HL-60 (cell line): ENCODE data around the gene PARVB.

Experiments used
- GABPA ChIP-seq: IDR thresholded peaks from 2 replicates; pipeline ENCODE4 v1.6.1; 2012; ENCODE audit warnings: low read depth
- POLR2AphosphoS5 ChIP-seq: IDR thresholded peaks from 2 replicates; pipeline ENCODE4 v1.6.1; 2012; ENCODE audit warnings: low read depth
- SPI1 ChIP-seq: IDR thresholded peaks from 2 replicates; pipeline ENCODE4 v1.6.1; 2012; ENCODE audit warnings: low read depth, mild to moderate bottlenecking, borderline replicate concordance
- TF ChIP-seq, protein P1 (sequence below): IDR thresholded peaks from one replicate; pipeline ENCODE4 v1.5.1; 2011; ENCODE audit warnings: low read length, control low read depth, inconsistent platforms; ENCODE audit not compliant: insufficient read depth
- TF ChIP-seq, protein P2 (sequence below): IDR thresholded peaks from 2 replicates; pipeline ENCODE4 v1.6.1; 2012; ENCODE audit warnings: low read depth; ENCODE audit not compliant: insufficient replicate concordance

DNA sequence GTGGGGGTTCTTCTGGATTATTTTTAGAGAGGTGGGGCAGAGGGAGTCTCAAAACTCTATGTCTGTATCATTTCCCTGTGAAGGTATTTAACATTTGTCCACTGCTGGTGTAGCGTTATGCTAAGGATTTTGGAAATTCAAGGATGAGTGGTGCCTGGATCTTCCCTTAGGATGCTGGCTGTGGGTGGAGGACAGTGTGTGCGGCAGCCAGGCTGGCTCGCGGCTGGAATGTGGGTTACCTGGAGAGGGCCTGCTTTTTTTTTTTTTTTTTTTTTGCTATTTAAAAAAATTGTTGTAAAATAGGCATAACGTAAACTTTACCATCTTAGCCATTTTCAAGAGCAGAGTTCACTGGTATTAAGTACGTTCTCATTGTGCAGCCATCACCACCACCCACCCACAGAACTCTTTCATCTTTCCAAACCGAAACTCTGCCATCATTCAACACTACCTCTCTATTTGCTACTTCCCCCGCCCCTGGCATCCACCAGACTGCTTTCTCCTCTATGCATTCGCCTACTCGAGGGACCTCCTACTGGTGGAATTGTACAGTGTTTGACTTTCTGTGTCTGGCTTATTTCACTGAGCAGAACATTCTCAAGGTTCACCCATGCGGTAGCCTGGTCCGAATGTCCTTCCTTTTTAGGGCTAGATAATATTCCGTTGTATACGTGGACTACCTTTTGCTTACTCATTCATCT is 67.1 kb downstream of the PARVB start:
- TF ChIP-seq, protein P1, sequence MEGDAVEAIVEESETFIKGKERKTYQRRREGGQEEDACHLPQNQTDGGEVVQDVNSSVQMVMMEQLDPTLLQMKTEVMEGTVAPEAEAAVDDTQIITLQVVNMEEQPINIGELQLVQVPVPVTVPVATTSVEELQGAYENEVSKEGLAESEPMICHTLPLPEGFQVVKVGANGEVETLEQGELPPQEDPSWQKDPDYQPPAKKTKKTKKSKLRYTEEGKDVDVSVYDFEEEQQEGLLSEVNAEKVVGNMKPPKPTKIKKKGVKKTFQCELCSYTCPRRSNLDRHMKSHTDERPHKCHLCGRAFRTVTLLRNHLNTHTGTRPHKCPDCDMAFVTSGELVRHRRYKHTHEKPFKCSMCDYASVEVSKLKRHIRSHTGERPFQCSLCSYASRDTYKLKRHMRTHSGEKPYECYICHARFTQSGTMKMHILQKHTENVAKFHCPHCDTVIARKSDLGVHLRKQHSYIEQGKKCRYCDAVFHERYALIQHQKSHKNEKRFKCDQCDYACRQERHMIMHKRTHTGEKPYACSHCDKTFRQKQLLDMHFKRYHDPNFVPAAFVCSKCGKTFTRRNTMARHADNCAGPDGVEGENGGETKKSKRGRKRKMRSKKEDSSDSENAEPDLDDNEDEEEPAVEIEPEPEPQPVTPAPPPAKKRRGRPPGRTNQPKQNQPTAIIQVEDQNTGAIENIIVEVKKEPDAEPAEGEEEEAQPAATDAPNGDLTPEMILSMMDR = no peak
- TF ChIP-seq, protein P2, sequence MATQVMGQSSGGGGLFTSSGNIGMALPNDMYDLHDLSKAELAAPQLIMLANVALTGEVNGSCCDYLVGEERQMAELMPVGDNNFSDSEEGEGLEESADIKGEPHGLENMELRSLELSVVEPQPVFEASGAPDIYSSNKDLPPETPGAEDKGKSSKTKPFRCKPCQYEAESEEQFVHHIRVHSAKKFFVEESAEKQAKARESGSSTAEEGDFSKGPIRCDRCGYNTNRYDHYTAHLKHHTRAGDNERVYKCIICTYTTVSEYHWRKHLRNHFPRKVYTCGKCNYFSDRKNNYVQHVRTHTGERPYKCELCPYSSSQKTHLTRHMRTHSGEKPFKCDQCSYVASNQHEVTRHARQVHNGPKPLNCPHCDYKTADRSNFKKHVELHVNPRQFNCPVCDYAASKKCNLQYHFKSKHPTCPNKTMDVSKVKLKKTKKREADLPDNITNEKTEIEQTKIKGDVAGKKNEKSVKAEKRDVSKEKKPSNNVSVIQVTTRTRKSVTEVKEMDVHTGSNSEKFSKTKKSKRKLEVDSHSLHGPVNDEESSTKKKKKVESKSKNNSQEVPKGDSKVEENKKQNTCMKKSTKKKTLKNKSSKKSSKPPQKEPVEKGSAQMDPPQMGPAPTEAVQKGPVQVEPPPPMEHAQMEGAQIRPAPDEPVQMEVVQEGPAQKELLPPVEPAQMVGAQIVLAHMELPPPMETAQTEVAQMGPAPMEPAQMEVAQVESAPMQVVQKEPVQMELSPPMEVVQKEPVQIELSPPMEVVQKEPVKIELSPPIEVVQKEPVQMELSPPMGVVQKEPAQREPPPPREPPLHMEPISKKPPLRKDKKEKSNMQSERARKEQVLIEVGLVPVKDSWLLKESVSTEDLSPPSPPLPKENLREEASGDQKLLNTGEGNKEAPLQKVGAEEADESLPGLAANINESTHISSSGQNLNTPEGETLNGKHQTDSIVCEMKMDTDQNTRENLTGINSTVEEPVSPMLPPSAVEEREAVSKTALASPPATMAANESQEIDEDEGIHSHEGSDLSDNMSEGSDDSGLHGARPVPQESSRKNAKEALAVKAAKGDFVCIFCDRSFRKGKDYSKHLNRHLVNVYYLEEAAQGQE = no peak
- TF ChIP-seq POLR2AphosphoS5 = no peak
- no peak for TF ChIP-seq GABPA
- no peak for TF ChIP-seq SPI1
